Loucy (cell line): ENCODE data around the gene NFYA.
"Not testable (repeated sequence)": the region's sequence is repeated elsewhere in the genome, so short reads cannot be mapped to it uniquely, and the experiment has no call there.

Source experiments
- H2AFZ ChIP-seq: fragments of 200-600 bp; sonication (generic); 2 replicates; pipeline ENCODE4 v1.6.0; 2016; ENCODE audit warnings: antibody characterized with exemption, mild to moderate bottlenecking, low read length, moderate library complexity
- H3F3A ChIP-seq: fragments of 200-600 bp; 2 replicates; pipeline ENCODE4 v1.6.0; 2016; ENCODE audit warnings: antibody characterized with exemption, low read depth, mild to moderate bottlenecking
- H3K27me3 ChIP-seq: fragments of 200-600 bp; sonication (generic); 2 replicates; pipeline ENCODE4 v1.6.1; 2014; ENCODE audit warnings: low read length, mild to moderate bottlenecking; ENCODE audit not compliant: insufficient read depth, poor library complexity, severe bottlenecking
- H3K36me3 ChIP-seq: fragments of 200-600 bp; sonication (generic); 2 replicates; pipeline ENCODE4 v1.6.1; 2016; ENCODE audit warnings: low read length; ENCODE audit not compliant: insufficient read depth
- H3K4me1 ChIP-seq: fragments of 200-600 bp; sonication (generic); 2 replicates; pipeline ENCODE4 v1.5.1; 2014; ENCODE audit warnings: low read length, mild to moderate bottlenecking; ENCODE audit not compliant: insufficient read depth, poor library complexity, severe bottlenecking
- H3K4me2 ChIP-seq: fragments of 200-600 bp; sonication (generic); 2 replicates; pipeline ENCODE4 v1.6.0; 2014; ENCODE audit warnings: antibody characterized with exemption, low read length, low read depth, mild to moderate bottlenecking; ENCODE audit not compliant: poor library complexity, severe bottlenecking
- H3K4me3 ChIP-seq: fragments of 200-600 bp; sonication (generic); 2 replicates; pipeline ENCODE4 v1.5.1; 2014; ENCODE audit warnings: low read length, mild to moderate bottlenecking, mixed read lengths; ENCODE audit not compliant: poor library complexity, severe bottlenecking
- H3K79me2 ChIP-seq: fragments of 200-600 bp; sonication (generic); 2 replicates; pipeline ENCODE4 v1.6.1; 2014; ENCODE audit warnings: low read length; ENCODE audit not compliant: insufficient read depth
- H3K9ac ChIP-seq: fragments of 200-600 bp; sonication (generic); 2 replicates; pipeline ENCODE4 v1.6.0; 2014; ENCODE audit warnings: mild to moderate bottlenecking, low read depth, low read length, moderate library complexity; ENCODE audit not compliant: poor library complexity, severe bottlenecking
- H3K9me2 ChIP-seq: fragments of 200-600 bp; sonication (generic); replicated peaks from 2 replicates; pipeline ENCODE4 v1.6.1; 2016; ENCODE audit warnings: low read depth, low read length, mixed read lengths
- H3K9me3 ChIP-seq: fragments of 200-600 bp; sonication (generic); 2 replicates; pipeline ENCODE4 v1.6.1; 2014; ENCODE audit warnings: mild to moderate bottlenecking, antibody characterized with exemption, low read length, low read depth; ENCODE audit not compliant: insufficient read depth
- H4K20me1 ChIP-seq: fragments of 200-600 bp; sonication (generic); 2 replicates; pipeline ENCODE4 v1.6.0; 2014; ENCODE audit warnings: antibody characterized with exemption, low read length, mild to moderate bottlenecking; ENCODE audit not compliant: insufficient read depth, poor library complexity, severe bottlenecking
- EZH2phosphoT487 ChIP-seq: fragments of 200-600 bp; IDR thresholded peaks from 2 replicates; pipeline ENCODE4 v1.6.1; 2018; ENCODE audit warnings: antibody characterized with exemption, mild to moderate bottlenecking, moderate library complexity, borderline replicate concordance
- TF ChIP-seq, protein P1 (sequence below): fragments of 200-600 bp; sonication (generic); conservative IDR thresholded peaks from 2 replicates; pipeline ENCODE4 v1.5.1; 2014; ENCODE audit warnings: mild to moderate bottlenecking, antibody characterized with exemption, low read length

Gene NFYA

DNA sequence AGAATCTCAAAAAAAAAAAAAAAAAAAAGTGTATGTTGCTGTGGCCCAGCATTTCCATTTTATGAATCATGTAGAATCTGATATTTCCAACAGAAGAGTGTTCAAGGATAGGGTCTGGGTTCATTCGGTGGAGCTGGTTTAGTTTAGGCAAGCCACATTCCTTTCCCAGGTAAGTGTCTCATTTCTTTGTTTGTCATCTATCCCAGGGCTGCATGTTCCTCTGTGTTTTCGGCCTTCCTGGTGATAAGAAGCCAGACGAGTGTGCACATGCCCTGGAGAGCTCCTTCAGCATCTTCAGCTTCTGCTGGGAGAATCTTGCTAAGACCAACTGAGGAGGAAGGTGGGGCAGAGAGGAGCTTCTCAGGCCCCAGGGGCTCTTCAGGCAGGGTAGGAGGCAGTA, 38.2 kb downstream of the NFYA start:
- Histone ChIP-seq H3K9me3 (no peaks in the 10 kb centered on the region), H3F3A (no peaks in the 10 kb centered on the region), H3K79me2 (no peaks in the 10 kb centered on the region), H3K9ac (no peak overlapping the region), H3K4me1 (no peaks in the 10 kb centered on the region), H3K36me3 (no peaks in the 10 kb centered on the region), H3K4me2 (no peak overlapping the region), H3K9me2 (no peaks in the 10 kb centered on the region), H3K4me3 (no peak overlapping the region), H3K27me3 (no peaks in the 10 kb centered on the region), H4K20me1 (no peaks in the 10 kb centered on the region), H2AFZ (no peak overlapping the region)
- TF ChIP-seq, protein P1, sequence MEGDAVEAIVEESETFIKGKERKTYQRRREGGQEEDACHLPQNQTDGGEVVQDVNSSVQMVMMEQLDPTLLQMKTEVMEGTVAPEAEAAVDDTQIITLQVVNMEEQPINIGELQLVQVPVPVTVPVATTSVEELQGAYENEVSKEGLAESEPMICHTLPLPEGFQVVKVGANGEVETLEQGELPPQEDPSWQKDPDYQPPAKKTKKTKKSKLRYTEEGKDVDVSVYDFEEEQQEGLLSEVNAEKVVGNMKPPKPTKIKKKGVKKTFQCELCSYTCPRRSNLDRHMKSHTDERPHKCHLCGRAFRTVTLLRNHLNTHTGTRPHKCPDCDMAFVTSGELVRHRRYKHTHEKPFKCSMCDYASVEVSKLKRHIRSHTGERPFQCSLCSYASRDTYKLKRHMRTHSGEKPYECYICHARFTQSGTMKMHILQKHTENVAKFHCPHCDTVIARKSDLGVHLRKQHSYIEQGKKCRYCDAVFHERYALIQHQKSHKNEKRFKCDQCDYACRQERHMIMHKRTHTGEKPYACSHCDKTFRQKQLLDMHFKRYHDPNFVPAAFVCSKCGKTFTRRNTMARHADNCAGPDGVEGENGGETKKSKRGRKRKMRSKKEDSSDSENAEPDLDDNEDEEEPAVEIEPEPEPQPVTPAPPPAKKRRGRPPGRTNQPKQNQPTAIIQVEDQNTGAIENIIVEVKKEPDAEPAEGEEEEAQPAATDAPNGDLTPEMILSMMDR, result no peak
- TF ChIP-seq EZH2phosphoT487, result no peak

DNA sequence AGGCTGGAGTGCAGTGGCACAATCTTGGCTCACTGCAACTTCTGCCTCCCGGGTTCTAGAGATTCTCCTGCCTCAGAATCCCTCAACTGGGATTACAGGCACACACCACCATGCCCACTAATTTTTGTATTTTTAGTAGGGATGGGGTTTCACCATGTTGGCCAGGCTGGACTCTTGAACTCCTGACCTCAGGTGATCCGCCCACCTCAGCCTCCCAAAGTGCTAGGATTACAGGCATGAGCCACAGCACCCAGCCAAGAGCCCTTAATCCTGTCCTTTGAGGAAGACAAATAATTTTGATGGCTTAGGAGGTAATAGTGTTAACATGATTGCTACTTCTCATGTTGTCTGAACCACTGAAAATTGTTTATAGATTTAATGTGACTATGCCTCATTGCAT, 42.3 kb downstream of the NFYA start:
- not testable (repeated sequence) for H4K20me1 ChIP-seq, H3K9me3 ChIP-seq, H3K9me2 ChIP-seq, H3K4me3 ChIP-seq, H3F3A ChIP-seq, H2AFZ ChIP-seq, H3K27me3 ChIP-seq, H3K4me2 ChIP-seq, H3K36me3 ChIP-seq, H3K9ac ChIP-seq, H3K79me2 ChIP-seq, H3K4me1 ChIP-seq

DNA sequence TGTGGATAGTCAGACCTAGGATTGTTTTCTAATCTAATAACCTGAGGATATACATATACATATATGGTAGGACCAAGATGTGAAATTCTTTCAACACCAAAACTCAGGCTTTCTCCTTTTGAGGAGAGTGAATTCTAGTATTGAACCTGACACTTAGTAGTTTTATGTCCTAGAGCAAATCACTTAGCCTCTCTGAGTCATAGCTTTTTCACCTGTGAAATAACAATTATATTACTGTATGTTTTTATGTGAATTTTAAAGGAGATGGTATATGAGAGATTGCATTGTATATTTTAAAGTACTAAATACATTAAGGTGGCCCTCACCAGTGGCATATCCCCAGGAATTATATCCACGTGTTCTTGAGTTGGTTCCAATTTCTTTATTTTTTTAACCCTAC, 46.7 kb downstream of the NFYA start:
- Histone ChIP-seq H3K79me2 (no peaks in the 10 kb centered on the region), H3K4me1 (no peaks in the 10 kb centered on the region), H3K4me3 (no peak overlapping the region), H3K9ac (no peak overlapping the region), H2AFZ (no peak overlapping the region), H3K9me3 (no peaks in the 10 kb centered on the region), H3F3A (no peaks in the 10 kb centered on the region), H3K36me3 (no peaks in the 10 kb centered on the region), H3K27me3 (no peaks in the 10 kb centered on the region), H3K4me2 (no peak overlapping the region), H4K20me1 (no peaks in the 10 kb centered on the region), H3K9me2 (no peaks in the 10 kb centered on the region)
- TF ChIP-seq, protein P1, result no peak
- TF ChIP-seq EZH2phosphoT487, result no peak

DNA sequence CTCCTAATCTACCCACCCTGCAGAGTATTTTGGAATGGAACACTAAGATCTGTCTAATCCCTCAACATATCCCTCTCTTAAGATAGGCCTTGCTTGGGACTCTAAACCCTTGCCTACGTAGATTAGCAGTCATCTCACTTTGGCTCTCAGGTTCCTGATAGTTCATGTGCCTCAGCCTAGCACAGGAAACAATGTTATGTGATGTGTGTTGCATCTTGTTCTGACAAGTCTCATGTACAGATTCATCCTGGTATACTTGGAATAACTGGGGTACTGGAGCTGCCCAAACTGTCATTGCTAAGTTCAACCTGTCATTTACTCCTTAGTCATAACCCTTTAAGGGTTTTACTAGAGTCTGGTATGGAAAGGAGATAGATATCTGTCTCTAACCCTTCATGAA, 47.3 kb downstream of the NFYA start:
- TF ChIP-seq, protein P1, result no peak
- TF ChIP-seq EZH2phosphoT487, result no peak
- Histone ChIP-seq H3K27me3 (no peaks in the 10 kb centered on the region), H3K79me2 (no peaks in the 10 kb centered on the region), H3K9me2 (no peaks in the 10 kb centered on the region), H3K9ac (no peak overlapping the region), H4K20me1 (no peaks in the 10 kb centered on the region), H3K36me3 (no peaks in the 10 kb centered on the region), H3K4me2 (no peak overlapping the region), H2AFZ (no peak overlapping the region), H3F3A (no peaks in the 10 kb centered on the region), H3K9me3 (no peaks in the 10 kb centered on the region), H3K4me3 (no peak overlapping the region), H3K4me1 (no peaks in the 10 kb centered on the region)
